RCC 7860 (cell line): ENCODE data around the gene PEX11B.

Experiments used
- DNase-seq: peaks from one replicate; pipeline ENCODE4 v3.0.0-alpha.2; 2015; ENCODE audit warnings: low spot score
- FAIRE-seq: peaks from 2 replicates; lab custom pipeline; 2012; peaks lifted over from hg19 to GRCh38; lab: Jason Lieb, UNC

The PEX11B gene, protein sequence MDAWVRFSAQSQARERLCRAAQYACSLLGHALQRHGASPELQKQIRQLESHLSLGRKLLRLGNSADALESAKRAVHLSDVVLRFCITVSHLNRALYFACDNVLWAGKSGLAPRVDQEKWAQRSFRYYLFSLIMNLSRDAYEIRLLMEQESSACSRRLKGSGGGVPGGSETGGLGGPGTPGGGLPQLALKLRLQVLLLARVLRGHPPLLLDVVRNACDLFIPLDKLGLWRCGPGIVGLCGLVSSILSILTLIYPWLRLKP

DNA sequence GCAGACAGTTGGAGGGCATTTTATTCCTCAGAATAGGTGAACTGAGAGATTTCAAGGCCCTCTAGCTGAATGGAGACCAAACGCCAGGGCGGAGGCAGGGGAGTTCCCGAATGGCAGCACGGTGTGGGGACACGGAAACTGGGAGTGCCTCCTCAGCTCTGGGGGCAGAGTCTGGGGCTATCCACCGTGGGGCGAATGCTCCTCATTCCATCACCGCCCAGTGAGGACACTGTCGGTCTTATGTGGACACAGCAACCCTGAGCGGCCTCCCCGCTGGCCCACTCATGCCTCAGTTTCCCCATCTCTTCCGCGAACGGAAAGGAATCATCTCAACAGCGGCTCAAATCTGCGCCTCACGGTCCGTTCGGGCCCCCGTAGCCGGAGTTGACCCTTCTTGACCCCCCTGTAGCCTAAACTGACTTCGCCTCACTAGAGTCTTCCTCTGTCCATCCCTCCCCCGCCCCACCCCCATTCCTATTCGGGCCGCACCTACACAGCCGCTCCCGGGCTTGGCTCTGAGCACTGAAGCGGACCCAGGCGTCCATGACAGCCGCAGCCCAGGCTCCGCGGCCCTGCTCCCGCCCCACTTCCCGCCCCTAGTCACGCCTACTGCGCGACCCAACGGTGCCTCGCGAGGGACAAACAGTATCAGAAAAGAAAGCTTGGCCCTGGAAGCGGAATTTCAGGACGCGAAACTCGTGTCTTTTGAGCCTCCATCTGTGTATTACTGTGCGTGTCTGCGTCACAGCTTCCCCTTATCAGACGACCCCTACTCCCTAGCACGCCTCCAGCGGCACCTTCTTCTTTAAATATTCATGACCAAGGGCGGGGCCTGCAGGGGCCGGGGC, at the start of gene PEX11B:
Gene PEX11B, minus strand, starts transcription at position 574 of the 848 bp plus-strand sequence. Its CDS starts 29 bp downstream, at position 545.
- DNase-seq (peak; percentile 62), FAIRE-seq (no peak)

DNA sequence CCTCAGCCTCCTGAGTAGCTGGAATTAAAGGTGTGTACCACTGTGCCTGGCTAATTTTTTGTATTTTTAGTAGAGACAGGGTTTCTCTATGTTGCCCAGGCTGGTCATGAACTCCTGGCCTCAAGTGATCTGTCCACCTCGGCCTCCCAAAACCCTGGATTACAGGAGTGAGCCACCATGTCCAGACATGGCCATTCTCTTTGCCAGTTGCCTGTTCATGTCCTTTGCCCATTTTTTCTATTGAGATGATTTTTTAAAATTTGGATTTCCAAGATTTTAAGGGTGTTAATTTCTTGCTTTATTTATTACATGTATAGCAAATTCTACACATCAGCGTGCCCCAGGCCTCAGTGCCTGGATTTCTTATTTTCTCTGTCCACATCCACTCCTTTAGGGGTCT, 48.8 kb upstream of the PEX11B start:
- DNase-seq (no peak), FAIRE-seq (no peak)

DNA sequence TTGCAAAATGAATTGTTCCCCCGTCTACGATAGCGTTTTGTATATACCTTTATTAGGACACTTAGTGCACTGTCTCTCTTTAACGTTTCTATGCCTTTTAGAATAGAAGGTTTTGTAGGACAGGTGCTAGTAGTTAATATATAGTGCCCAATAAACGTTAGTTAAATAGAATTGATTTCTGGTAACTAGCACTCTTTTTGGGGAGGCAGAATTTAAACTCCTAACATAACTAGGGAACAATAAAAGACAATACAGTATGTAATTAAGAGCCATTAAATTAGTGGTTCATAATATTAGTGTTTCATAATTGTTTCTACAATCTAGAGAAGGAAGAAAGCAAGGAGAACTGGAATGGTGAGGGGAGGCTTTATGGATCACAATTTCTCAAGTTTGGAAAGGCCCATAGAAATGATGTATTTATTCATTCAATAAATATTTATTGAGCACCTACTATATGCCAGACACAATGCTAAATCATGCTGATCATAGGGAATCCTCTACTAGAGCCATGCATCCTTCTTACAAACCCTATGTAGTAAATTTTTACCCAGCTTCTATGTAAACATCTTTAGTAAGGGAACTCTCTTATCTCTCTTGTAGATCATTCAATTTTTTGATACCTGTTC, 46.7 kb upstream of the PEX11B start:
- DNase-seq (no peak), FAIRE-seq (no peak)

DNA sequence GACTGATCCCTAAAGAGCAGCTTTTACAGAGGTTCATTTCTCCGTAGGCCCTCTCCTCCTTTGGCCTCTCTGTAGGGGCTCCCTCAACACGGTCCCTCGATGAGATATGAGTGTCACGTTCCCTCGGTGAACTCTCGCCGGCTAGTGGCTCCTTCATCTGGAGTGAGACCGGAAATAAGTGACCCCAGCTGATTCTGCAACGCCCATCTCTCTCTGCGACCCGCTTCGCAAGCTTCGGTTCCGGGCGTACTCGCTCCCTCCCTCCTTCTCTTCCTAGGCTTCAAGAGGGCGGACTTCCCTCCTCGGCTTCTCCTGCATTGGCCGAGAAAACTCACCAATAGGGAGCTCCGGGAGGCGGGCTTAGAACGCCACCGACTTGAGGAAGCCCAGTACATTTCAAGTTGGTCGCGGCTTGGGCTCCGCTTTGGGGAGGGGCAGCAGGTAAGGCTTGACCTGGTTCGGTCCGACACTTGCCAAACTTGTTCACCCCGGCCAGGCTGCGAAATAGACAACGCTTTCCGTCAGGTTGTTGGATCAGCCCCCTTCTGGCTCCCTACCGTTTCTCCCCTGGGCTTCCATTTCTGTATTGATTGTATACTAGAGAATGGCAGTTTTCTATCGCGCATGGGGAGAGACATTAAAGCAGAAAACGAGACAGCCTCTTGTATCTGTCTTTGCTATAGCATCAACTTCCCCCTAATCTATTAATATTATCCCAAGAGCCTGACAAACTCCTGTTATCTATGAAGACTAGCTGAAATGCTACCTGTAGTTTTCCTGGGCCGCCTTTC, 46.0 kb upstream of the PEX11B start, which contains the start of the genes ANKRD34A and POLR3GL:
Gene ANKRD34A, minus strand, starts transcription at position 248 of the 791 bp plus-strand sequence. CDS start 2,816 bp downstream, outside the sequence.
Gene POLR3GL, plus strand, starts transcription at position 363 of the 791 bp plus-strand sequence. CDS start 10,176 bp downstream, outside the sequence.
- DNase-seq (peak; percentile 89), FAIRE-seq (peak; percentile 84)

DNA sequence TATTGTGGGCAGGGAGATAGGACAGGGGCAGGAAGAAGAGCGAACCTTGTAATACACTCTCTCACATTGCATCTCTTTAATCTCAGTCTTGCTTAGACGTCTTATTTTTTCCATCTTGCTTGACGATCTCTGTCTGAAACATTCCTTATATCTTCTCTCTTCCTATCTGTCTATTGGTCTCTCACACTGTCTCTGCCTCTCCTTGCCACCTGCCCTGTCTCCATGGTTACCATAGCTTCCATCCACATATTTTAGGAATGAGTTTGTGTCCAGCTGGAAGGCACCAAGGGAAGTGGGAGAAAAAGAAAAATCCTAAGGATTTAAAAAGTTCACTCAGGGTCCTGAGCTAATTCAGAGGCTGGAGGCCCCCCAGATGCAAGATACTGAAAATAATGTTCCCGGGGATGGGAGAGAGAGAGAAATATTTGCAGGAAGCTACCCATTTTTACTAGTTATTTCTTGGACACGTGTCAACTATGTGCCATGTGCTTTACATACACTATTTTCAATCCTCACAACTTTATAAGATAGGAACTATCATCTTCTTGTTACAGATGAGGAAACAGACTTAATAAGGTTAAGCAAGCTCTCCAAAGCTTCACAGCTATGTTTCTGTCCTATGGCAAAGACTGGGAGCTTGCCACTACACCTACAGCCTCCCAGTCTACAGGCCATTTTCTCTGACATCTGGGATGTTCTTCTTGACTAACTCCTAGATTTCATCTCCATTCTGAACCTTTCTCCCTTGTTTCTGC, 44.9 kb upstream of the PEX11B start:
- FAIRE-seq (no peak), DNase-seq (peak; percentile 71)

DNA sequence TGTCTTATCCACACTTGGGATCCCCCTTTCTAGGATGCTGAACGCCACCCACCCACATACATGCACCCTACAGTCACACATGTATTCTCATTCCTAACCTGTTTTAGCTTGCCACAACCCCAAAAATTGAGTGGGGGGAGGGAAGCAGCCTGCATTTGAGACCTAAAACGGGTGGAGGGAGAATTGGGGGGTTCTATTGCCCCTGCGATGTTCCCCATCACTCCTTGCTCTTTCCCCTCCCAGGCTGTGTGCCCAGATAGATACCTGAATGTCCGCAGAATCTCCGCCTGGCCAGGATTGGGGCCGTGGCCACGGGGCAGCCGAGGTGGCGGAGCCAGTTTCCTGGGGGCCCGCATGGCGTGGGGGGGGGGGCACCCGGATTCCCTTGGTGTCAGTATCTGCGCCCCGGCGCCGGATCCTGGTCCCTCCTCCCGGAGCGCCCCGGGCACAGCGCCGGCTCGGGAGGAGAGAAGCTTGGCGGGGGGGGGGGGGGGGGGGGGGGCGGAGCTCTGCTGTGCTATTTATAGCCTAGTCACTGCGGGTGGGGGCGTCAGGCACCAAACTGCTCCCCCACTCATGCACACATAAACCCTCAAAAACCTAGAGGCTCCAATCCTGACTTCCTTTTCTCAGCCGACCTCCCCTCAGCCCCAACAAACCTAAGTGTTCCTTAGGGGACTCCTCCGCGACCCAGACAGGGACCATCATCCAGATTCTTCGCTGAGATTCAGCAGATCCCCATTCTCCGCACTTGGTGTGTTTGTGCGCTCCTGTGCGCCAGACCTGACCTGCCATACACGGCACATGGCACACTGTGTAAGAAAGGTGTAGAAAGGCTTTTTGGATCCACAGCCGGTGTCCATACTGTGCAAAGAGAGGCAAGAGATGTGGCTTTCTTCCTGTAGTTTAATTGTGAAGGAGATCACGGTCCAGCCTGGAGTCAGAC, 43.9 kb upstream of the PEX11B start:
- DNase-seq: no peak
- FAIRE-seq: no peak

DNA sequence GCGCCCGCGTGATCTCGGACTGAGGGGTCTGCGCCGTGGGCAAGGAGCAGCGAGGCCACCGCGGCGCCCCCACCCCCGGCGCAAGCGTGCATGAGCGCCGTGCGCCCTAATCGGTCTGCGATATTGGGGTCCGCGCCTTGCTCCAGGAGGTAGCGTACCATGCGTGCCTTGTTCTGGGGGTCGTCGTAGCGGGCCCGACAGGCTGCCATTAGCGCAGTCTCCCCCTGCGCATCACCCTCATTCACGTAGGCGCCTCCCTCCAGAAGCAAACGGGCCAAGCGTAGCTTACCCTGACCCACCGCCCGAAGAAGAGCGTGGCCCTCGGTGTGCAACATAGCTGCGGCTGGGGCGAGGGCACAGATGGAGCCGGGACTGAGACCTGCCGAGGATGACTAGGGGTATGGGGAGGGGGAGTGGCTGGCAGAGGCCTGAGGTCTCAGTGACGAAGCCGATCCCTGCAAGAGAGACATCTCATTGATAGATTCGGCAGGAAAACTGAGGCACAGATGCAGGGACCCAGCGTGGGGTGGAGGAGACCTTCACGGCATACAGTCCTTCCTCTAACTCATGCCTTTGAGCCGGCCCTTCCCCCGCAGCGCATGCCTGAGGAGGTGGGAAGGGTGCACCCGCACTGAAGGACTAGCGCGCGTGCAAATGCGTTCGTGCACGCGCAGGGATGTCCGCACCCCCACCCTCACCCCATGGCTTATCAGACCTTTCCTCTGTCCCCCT, 43.1 kb upstream of the PEX11B start:
- FAIRE-seq (no peak), DNase-seq (no peak)

DNA sequence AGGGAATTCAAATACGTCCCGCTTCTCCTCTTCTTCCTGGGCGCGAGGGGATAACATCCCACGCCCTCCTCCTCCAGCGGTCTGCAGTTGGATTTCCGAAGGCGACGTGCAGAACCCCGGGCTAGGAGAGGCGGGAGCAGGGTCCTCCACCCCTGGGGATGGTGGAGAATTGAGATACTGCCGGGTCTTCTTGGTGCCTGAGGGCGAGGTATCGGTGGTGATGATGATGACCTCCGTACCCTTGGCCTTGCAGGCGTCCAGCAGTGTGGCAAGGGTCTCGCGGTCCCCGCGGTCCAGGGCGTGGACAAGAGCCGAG, 42.5 kb upstream of the PEX11B start:
- FAIRE-seq: no peak
- no peak for DNase-seq

DNA sequence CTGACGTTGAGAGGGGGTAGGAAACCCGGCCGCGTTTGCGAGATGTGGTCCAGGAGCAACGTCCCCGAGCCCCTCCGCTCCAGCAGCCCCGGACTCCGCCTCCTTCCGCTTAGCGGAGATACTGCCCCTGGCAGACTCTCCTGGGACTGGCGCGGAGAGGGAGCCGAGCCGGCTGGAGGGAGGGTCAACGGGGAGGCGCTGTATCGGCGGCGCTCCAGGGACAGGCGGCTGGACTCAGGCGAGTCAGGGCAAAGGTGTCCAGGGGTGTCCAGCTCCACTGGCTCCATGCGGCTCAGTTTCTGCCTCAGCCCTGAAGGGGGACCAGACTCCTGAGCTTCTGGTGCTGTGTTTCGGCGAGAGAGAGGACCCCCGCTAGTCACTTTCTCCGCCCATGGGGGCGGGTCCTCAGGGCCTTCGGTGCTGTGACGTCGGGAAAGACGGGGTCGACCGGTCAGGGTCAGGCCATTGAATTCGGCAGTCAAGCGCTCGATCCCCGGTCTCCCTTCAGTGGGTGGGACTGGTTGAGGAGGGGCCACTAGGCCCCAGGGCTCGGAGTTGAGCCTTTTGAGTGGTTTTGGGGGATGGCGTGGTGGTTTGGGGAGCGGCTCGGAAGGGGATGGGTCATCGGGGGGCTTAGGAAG, 42.1 kb upstream of the PEX11B start:
- no peak for DNase-seq
- FAIRE-seq: no peak

DNA sequence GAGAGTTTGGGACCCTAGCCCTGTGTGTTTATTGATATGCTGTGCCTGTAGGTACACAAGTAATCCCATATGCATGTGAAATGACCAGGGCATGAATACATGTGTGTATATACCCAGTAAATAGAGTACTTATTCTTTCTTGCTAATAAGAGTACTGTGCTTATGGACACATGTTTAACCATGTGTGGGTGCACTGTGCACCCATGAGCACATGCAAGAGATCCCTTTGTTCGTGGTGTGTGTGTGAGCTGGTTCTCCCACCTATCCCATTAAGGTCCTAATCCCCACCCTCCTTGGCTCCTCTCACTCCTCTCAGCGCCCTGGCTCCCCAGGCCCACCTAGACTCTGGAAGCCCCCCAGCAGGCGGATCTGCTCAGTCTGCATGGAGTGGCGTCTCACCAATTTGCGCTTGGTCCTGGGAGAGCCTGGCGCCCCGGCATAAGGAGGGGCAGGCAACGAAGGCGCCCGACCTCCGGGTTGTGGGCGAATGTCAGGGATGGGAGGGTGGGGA, 41.5 kb upstream of the PEX11B start:
- FAIRE-seq (no peak), DNase-seq (no peak)

DNA sequence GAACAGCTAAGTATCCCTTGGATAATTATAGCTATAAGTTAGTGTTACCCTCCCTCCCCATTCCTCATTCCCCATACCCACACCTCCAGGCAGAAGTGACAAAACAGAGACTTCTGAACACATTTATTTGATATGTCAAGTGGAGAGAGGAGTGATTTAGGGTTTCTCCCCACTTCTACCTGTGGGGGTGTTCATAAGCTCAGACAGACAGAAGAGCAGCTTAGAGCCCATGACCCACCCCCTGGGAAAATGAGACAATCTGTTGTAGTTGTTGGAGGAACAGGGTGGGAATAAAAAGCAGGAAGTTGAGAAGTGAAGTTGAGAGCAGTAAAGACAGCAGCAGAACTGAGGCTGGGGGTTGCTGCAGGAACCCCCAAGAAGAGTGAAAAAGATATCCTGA, 40.8 kb upstream of the PEX11B start:
- no peak for FAIRE-seq
- no peak for DNase-seq

DNA sequence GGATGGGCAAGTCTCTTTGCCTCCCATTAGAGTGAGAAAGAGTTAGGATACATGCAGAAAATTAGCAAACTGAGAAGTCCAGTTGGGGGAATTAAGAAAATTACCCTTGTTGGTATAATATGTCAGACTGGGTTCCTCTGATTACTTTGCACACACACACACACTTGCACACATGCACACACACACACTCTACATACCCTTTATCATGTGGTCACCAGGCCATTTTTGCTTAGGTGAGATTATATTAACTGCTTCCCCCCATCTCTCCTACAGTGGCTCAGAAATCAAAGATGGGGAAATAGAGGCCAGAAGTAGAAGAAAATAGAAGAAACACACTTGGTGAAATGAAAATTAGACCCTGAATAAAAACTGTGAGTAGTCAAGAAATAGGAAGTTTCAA, 40.2 kb upstream of the PEX11B start:
- FAIRE-seq: no peak
- DNase-seq: no peak

DNA sequence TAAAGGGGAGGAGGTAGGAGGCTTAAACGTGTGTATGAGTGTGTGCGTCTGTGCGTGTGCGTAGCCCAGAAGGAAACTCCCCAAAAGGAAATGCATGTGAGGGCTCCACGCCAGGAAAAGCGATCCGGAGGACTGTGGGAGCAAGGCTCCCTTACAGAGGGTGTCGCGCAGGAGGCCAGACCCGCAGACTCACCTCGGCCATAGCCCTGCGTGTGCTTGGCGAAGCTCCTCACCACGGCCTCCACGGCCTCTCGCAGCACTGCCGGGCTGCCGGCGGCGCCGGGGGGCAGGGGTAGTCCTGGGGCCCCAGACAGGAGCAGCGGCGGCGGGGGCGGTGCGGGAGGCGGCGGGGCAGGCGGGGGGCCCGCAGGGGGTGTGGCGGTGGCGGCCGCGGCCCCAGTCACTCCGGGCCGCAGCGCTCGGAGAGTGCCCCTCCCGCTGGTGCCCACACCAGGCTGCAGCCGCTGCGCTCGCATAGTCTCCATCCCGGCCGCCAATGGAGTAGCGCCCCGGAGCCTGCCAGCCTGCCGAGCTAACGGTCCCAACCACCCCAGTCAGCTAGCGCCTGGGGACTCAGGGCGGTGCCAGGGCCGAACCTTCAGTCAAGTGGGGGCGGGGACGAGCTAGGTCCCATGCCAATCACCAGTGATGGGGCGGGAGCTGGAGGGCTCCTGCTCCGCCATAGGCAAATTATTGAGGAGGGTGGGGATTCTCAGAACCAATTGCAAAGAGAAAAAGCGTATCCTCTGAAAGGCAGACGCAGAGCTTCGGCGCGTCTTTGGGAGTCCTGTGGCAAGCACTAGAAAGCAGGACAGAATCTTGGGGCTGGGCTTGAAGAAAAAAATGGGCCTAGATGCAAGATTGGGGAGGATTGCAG, 39.2 kb upstream of the PEX11B start, which contains the start of gene LIX1L:
Gene LIX1L, minus strand, starts transcription at position 575 of the 877 bp plus-strand sequence. Its CDS starts 90 bp downstream, at position 485.
- FAIRE-seq (peak; percentile 84), DNase-seq (peak; percentile 91)

DNA sequence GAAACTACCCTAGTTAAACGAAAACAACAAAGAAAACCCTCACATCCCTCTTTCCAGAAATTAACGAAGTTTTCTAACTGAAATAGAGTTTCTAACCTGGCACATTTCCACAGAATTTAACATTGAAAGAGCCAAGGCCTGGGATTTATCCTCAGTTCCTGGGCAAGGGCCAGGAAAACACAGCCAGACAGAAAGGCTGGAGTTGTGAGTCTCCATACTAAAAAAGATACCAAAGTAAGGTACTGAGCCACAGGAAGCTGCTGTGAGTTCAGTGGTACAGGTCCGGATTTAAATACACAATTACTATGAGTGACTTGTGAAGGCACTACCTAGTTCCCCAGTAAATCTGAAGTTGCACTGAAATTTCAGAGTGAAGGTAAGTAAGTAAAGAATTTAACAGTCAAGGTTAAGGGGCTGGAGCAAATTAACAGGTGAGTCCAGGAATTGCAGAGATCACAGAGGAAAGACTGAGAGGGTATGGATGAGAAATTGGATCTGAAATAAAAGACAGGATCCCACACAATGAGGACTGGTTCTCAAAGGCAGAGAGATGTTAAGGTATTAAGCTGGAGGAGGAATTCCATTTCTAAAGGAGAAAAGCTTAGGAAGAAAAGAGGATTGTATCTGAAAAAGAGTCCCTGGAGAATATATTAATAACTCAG, 38.4 kb upstream of the PEX11B start:
- no peak for DNase-seq
- FAIRE-seq: no peak

DNA sequence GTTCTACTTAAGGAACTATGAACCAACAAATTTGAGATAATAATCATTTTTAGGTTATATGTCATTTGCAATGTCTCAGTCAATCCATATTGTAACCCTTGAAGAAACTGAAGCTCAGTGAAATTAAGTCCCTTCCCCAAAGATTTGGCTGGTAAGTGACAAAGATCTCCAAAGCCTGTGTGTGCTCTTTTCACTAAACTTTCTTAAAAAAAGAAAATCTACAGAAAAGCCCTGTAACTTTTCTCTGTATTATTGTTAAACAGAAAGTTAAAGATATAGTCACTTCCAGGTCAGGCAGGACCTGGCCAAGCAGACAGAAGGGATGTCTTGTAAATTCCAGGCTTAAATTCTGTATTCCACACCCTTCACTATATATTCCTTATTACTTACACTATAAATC, 37.8 kb upstream of the PEX11B start:
- DNase-seq: no peak
- no peak for FAIRE-seq

DNA sequence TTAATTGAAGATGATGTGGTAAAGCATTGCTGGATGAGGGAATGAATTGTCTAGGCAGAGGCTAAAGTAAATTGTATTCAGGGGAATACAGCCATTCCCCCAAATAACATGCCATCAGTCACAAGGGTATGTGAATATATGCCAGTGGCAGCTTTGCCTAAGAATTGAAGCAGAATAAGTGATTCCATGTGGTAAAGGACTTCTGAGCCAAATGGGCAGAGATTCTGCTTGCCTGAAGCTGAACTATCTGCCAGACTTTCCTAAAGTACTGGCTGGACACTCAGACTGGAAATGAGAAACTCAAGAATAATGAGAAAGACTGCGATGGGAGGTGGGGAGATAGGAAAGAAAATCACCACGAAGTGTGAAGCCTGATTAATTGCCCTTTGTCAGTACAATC, 36.9 kb upstream of the PEX11B start:
- no peak for FAIRE-seq
- DNase-seq: no peak
